HEK293 (cell line): ENCODE results near the gene EPG5.

Source experiments
- CTCF ChIA-PET: fragments of 350-600 bp; formaldehyde crosslinking; extraction: SDS; loops from one replicate; lab custom pipeline; 2021; ENCODE audit warnings: antibody characterized with exemption; lab: Yijun Ruan, JAX
- POLR2A ChIA-PET: fragments of 300-600 bp; formaldehyde crosslinking; extraction: SDS; loops from one replicate; lab custom pipeline; 2020; ENCODE audit warnings: antibody characterized with exemption, inconsistent platforms; lab: Yijun Ruan, JAX
- H3K27ac ChIP-seq: fragments of 200-500 bp; sonication (Bioruptor generic); 2 replicates; pipeline ENCODE4 v1.5.1; 2014; ENCODE audit warnings: low read depth, low read length, control low read depth, inconsistent platforms; ENCODE audit errors: extremely low read depth
- H3K36me3 ChIP-seq, 2 experiments: fragments of 200-500 bp in 1 of 2; sonication (Bioruptor generic) in 1 of 2; 1 replicate in 1 of 2; 2 replicates in 1 of 2; pipeline ENCODE4 v1.5.1; 2014 to 2017; ENCODE audit warnings: inconsistent platforms in 2 of 2, low read length in 2 of 2; ENCODE audit not compliant: control insufficient read depth in 2 of 2, insufficient read depth in 1 of 2
- H3K4me1 ChIP-seq: fragments of 200-500 bp; sonication (Bioruptor generic); 2 replicates; pipeline ENCODE4 v1.5.1; 2014; ENCODE audit warnings: mild to moderate bottlenecking, low read length, inconsistent platforms; ENCODE audit not compliant: control insufficient read depth, insufficient read depth
- H3K4me3 ChIP-seq: 2 replicates; pipeline ENCODE4 v1.5.1; 2011; ENCODE audit warnings: low read depth, mild to moderate bottlenecking, control low read depth, low read length, moderate library complexity
- H3K9me3 ChIP-seq: fragments of 200-500 bp; sonication (Bioruptor generic); 2 replicates; pipeline ENCODE4 v1.5.1; 2014; ENCODE audit warnings: low read depth, low read length, inconsistent platforms; ENCODE audit not compliant: control insufficient read depth, insufficient read depth
- ATF2 ChIP-seq: fragments of 450-650 bp; formaldehyde crosslinking; IDR thresholded peaks from 2 replicates; pipeline ENCODE4 v1.5.1; 2016; ENCODE audit warnings: missing biosample characterization, missing genetic modification characterization, low read depth
- IKZF3 ChIP-seq: fragments of 450-650 bp; IDR thresholded peaks from 2 replicates; pipeline ENCODE4 v1.5.0; 2018; ENCODE audit warnings: missing biosample characterization, mild to moderate bottlenecking, missing genetic modification characterization, moderate library complexity
- KLF10 ChIP-seq: fragments of 450-650 bp; IDR thresholded peaks from 2 replicates; pipeline ENCODE4 v1.5.1; 2018; ENCODE audit warnings: missing biosample characterization, mild to moderate bottlenecking, missing genetic modification characterization
- PATZ1 ChIP-seq: fragments of 450-650 bp; formaldehyde crosslinking; IDR thresholded peaks from 2 replicates; pipeline ENCODE4 v1.5.1; 2016; ENCODE audit warnings: missing biosample characterization, missing genetic modification characterization
- PBX3 ChIP-seq: sonication (generic); formaldehyde crosslinking; IDR thresholded peaks from 2 replicates; pipeline ENCODE4 v1.8.1; 2022; ENCODE audit warnings: mild to moderate bottlenecking, moderate library complexity, missing genetic modification reagents
- REPIN1 ChIP-seq: fragments of 450-650 bp; formaldehyde crosslinking; IDR thresholded peaks from 2 replicates; pipeline ENCODE4 v1.5.1; 2017; ENCODE audit warnings: missing biosample characterization, missing genetic modification characterization, low read depth
- ZIC2 ChIP-seq: fragments of 450-650 bp; formaldehyde crosslinking; IDR thresholded peaks from 2 replicates; pipeline ENCODE4 v1.5.1; 2016; ENCODE audit warnings: missing biosample characterization, missing genetic modification characterization
- ZNF214 ChIP-seq: fragments of 450-650 bp; formaldehyde crosslinking; IDR thresholded peaks from 2 replicates; pipeline ENCODE4 v1.5.1; 2017; ENCODE audit warnings: missing biosample characterization, mild to moderate bottlenecking, missing genetic modification characterization, borderline replicate concordance
- ZNF335 ChIP-seq: fragments of 450-650 bp; formaldehyde crosslinking; conservative IDR thresholded peaks from 2 replicates; pipeline ENCODE4 v1.5.1; 2016; ENCODE audit warnings: missing biosample characterization, missing genetic modification characterization
- ZNF341 ChIP-seq: fragments of 450-650 bp; formaldehyde crosslinking; IDR thresholded peaks from 2 replicates; pipeline ENCODE4; 2016; ENCODE audit warnings: low read depth, missing biosample characterization, missing genetic modification characterization
- ZNF404 ChIP-seq: fragments of 450-650 bp; formaldehyde crosslinking; IDR thresholded peaks from 2 replicates; pipeline ENCODE4 v1.5.1; 2017; ENCODE audit warnings: missing biosample characterization, missing genetic modification characterization
- ZNF501 ChIP-seq: fragments of 450-650 bp; formaldehyde crosslinking; IDR thresholded peaks from 2 replicates; pipeline ENCODE4 v1.5.1; 2016; ENCODE audit warnings: missing biosample characterization, missing genetic modification characterization
- ZNF629 ChIP-seq: fragments of 450-650 bp; formaldehyde crosslinking; IDR thresholded peaks from 2 replicates; pipeline ENCODE4 v1.5.1; 2017; ENCODE audit warnings: missing biosample characterization, missing genetic modification characterization
- ZNF747 ChIP-seq: fragments of 450-650 bp; formaldehyde crosslinking; IDR thresholded peaks from 2 replicates; pipeline ENCODE4 v1.5.1; 2016; ENCODE audit warnings: missing biosample characterization, missing genetic modification characterization
- TF ChIP-seq, protein P1 (sequence below): fragments of 450-650 bp; formaldehyde crosslinking; IDR thresholded peaks from 2 replicates; pipeline ENCODE4 v1.5.1; 2016; ENCODE audit warnings: missing biosample characterization, missing genetic modification characterization
- TF ChIP-seq, protein P2 (sequence below): fragments of 450-650 bp; formaldehyde crosslinking; conservative IDR thresholded peaks from 2 replicates; pipeline ENCODE4 v1.5.1; 2016; ENCODE audit warnings: low read depth, missing biosample characterization, missing genetic modification characterization
- TF ChIP-seq, protein P3 (sequence below): fragments of 450-650 bp; formaldehyde crosslinking; IDR thresholded peaks from 2 replicates; pipeline ENCODE4 v1.5.1; 2017; ENCODE audit warnings: missing biosample characterization, missing genetic modification characterization
- TF ChIP-seq, protein P4 (sequence below): fragments of 450-650 bp; IDR thresholded peaks from 2 replicates; pipeline ENCODE4 v1.5.1; 2018; ENCODE audit warnings: missing biosample characterization, missing genetic modification characterization

EPG5 gene

DNA sequence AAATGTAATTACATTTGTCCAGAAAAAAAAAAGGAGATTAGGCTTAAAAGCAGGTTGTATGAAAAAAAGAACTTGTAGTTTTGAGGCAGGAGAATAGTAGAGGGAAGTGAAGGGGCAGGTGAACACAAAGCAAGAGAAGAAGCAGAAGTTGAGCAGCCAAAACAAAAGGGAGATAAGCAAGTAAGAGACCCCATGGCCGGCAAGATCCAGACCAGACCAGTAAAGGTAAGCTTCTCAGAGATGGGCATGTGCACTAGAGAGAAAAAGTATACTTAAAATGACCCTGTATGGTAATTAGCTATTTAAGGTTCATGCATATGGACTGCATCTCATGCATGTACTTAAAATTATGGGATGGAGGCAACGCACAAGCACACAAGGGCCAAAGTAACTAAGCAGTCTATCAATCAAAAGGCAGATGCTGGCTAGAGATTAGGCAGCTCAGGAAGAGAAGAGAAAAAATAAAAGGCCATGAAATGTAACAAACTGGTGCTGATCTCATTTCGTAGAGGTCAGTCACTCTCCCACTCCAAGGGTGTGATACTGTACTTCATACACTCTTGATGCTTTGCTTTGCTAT is 132.0 kb downstream of the EPG5 start:
- Histone ChIP-seq H3K36me3 (no peaks in the 10 kb centered on the region), H3K4me3 (no peak overlapping the region), H3K27ac (no peak overlapping the region), H3K4me1 (peaks cover 3% of the 10 kb centered on the region; the same call in 1 of the 2 replicates), H3K9me3 (no peaks in the 10 kb centered on the region)
- ChIA-PET POLR2A (no interaction called here), CTCF (interaction anchor here (0.6 to 1.2 kb wide), 5 partner anchors 45 to 235 kb away, joined by 3 to 4 read pairs (median 3); no protein-coding TSS in a partner anchor)
- TF ChIP-seq IKZF3 (tag by site-specific recombination) (no peak), ZIC2 (tag by site-specific recombination) (no peak), ZNF629 (tag by site-specific recombination) (no peak), ZNF335 (tag by site-specific recombination) (no peak), ZNF404 (tag by site-specific recombination) (no peak), ZNF747 (tag by site-specific recombination) (no peak), ZNF341 (tag by site-specific recombination) (no peak), ZNF501 (no peak)
- TF ChIP-seq, protein P1, sequence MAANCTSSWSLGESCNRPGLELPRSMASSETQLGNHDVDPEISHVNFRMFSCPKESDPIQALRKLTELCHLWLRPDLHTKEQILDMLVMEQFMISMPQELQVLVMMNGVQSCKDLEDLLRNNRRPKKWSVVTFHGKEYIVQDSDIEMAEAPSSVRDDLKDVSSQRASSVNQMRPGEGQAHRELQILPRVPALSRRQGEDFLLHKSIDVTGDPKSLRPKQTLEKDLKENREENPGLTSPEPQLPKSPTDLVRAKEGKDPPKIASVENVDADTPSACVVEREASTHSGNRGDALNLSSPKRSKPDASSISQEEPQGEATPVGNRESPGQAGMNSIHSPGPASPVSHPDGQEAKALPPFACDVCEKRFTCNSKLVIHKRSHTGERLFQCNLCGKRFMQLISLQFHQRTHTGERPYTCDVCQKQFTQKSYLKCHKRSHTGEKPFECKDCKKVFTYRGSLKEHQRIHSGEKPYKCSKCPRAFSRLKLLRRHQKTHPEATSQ (tag by site-specific recombination), result no peak
- TF ChIP-seq, protein P2, sequence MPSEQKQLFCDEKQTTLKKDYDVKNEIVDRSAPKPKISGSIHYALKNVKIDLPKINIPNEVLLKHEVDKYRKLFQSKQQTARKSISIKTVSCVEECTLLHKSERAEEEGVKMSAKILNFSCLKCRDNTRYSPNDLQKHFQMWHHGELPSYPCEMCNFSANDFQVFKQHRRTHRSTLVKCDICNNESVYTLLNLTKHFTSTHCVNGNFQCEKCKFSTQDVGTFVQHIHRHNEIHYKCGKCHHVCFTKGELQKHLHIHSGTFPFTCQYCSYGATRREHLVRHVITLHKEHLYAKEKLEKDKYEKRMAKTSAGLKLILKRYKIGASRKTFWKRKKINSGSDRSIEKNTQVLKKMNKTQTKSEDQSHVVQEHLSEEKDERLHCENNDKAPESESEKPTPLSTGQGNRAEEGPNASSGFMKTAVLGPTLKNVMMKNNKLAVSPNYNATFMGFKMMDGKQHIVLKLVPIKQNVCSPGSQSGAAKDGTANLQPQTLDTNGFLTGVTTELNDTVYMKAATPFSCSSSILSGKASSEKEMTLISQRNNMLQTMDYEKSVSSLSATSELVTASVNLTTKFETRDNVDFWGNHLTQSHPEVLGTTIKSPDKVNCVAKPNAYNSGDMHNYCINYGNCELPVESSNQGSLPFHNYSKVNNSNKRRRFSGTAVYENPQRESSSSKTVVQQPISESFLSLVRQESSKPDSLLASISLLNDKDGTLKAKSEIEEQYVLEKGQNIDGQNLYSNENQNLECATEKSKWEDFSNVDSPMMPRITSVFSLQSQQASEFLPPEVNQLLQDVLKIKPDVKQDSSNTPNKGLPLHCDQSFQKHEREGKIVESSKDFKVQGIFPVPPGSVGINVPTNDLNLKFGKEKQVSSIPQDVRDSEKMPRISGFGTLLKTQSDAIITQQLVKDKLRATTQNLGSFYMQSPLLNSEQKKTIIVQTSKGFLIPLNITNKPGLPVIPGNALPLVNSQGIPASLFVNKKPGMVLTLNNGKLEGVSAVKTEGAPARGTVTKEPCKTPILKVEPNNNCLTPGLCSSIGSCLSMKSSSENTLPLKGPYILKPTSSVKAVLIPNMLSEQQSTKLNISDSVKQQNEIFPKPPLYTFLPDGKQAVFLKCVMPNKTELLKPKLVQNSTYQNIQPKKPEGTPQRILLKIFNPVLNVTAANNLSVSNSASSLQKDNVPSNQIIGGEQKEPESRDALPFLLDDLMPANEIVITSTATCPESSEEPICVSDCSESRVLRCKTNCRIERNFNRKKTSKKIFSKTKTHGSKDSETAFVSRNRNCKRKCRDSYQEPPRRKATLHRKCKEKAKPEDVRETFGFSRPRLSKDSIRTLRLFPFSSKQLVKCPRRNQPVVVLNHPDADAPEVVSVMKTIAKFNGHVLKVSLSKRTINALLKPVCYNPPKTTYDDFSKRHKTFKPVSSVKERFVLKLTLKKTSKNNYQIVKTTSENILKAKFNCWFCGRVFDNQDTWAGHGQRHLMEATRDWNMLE (tag by site-specific recombination), result no peak
- TF ChIP-seq, all 188 proteins: peak for 0

GRCh38 chr18:45834306-45834705 is 132.8 kb downstream of the EPG5 start:
- H3K4me3 ChIP-seq, result no peak overlapping the region
- ChIA-PET POLR2A (no interaction called here), CTCF (interaction anchor here (1.2 kb wide), 1 partner anchor 46 kb away, joined by 3 read pairs; no protein-coding TSS in a partner anchor)
- no peak for TF ChIP-seq PATZ1
- TF ChIP-seq, protein P3, sequence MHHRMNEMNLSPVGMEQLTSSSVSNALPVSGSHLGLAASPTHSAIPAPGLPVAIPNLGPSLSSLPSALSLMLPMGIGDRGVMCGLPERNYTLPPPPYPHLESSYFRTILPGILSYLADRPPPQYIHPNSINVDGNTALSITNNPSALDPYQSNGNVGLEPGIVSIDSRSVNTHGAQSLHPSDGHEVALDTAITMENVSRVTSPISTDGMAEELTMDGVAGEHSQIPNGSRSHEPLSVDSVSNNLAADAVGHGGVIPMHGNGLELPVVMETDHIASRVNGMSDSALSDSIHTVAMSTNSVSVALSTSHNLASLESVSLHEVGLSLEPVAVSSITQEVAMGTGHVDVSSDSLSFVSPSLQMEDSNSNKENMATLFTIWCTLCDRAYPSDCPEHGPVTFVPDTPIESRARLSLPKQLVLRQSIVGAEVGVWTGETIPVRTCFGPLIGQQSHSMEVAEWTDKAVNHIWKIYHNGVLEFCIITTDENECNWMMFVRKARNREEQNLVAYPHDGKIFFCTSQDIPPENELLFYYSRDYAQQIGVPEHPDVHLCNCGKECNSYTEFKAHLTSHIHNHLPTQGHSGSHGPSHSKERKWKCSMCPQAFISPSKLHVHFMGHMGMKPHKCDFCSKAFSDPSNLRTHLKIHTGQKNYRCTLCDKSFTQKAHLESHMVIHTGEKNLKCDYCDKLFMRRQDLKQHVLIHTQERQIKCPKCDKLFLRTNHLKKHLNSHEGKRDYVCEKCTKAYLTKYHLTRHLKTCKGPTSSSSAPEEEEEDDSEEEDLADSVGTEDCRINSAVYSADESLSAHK (tag by site-specific recombination), result no peak
- no peak for TF ChIP-seq ZNF214 (tag by site-specific recombination)
- no peak for TF ChIP-seq PBX3 (CRISPR knock-in tag)
- no peak for TF ChIP-seq ZNF335 (tag by site-specific recombination)
- TF ChIP-seq, protein P4, sequence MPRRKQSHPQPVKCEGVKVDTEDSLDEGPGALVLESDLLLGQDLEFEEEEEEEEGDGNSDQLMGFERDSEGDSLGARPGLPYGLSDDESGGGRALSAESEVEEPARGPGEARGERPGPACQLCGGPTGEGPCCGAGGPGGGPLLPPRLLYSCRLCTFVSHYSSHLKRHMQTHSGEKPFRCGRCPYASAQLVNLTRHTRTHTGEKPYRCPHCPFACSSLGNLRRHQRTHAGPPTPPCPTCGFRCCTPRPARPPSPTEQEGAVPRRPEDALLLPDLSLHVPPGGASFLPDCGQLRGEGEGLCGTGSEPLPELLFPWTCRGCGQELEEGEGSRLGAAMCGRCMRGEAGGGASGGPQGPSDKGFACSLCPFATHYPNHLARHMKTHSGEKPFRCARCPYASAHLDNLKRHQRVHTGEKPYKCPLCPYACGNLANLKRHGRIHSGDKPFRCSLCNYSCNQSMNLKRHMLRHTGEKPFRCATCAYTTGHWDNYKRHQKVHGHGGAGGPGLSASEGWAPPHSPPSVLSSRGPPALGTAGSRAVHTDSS (tag by site-specific recombination), result no peak
- no peak for TF ChIP-seq ZNF629 (tag by site-specific recombination)
- TF ChIP-seq REPIN1 (tag by site-specific recombination), result no peak
- no peak for TF ChIP-seq ATF2 (tag by site-specific recombination)
- no peak for TF ChIP-seq KLF10 (tag by site-specific recombination)

More at GRCh38 chr18:45834306-45834705, 132.8 kb downstream of the EPG5 start:
- H3K36me3 ChIP-seq, result no peaks in the 10 kb centered on the region
- H3K9me3 ChIP-seq, result no peaks in the 10 kb centered on the region
- no peak overlapping the region for H3K27ac ChIP-seq
- H3K4me1 ChIP-seq, result peaks cover 3% of the 10 kb centered on the region; the same call in 1 of the 2 replicates
